H1 (cell line): ENCODE measurements around the gene DCUN1D2. TPM values are rescaled to one million over a fixed set of nuclear protein-coding genes. Genes with fewer than 3 reads are reported as not detected.
A peak's percentile ranks its signal among the peaks of the same experiment; 100 is the strongest.

Source experiments
- CTCF ChIA-PET: fragments of 300-600 bp; sonication (Branson Sonifier 250); formaldehyde crosslinking; loops from one replicate; lab custom pipeline; 2021; ENCODE audit not compliant: partially characterized antibody; lab: Charles Lee
- POLR2A ChIA-PET: fragments of 300-600 bp; sonication (Branson Sonifier 250); formaldehyde crosslinking; loops from one replicate; lab custom pipeline; 2021; ENCODE audit warnings: inconsistent platforms; ENCODE audit not compliant: partially characterized antibody; lab: Charles Lee
- DNase-seq, 2 experiments: peaks; one replicate each; pipeline versions ENCODE4 v3.0.0 to v3.0.0-alpha.2; 2010 to 2022; ENCODE audit warnings: low spot score in 2 of 2, low read depth in 1 of 2, mixed read lengths in 1 of 2
- FAIRE-seq: peaks from 2 replicates; lab custom pipeline; 2011; peaks lifted over from hg19 to GRCh38; lab: Jason Lieb, UNC
- H2AFZ ChIP-seq: 2 replicates; pipeline ENCODE4 v1.8.1; 2012; ENCODE audit warnings: low read length, inconsistent platforms
- H2AK5ac ChIP-seq: 2 replicates; pipeline ENCODE4 v1.6.1; 2013; ENCODE audit warnings: low read depth, low read length
- H2BK120ac ChIP-seq: replicated peaks from 2 replicates; pipeline ENCODE3; 2013; ENCODE audit warnings: low read depth, low read length, inconsistent platforms
- H2BK12ac ChIP-seq: 2 replicates; pipeline ENCODE4 v1.6.1; 2013; ENCODE audit warnings: low read depth, low read length
- H2BK15ac ChIP-seq: 2 replicates; pipeline ENCODE4 v1.6.1; 2013; ENCODE audit warnings: low read length
- H2BK20ac ChIP-seq: 2 replicates; pipeline ENCODE4 v1.6.1; 2013; ENCODE audit warnings: low read length
- H2BK5ac ChIP-seq: 2 replicates; pipeline ENCODE4 v1.6.1; 2013; ENCODE audit warnings: low read depth, low read length
- H3K14ac ChIP-seq: 2 replicates; pipeline ENCODE4 v1.6.1; 2013; ENCODE audit warnings: inconsistent platforms; ENCODE audit not compliant: insufficient read length
- H3K18ac ChIP-seq: 2 replicates; pipeline ENCODE4 v1.6.1; 2013; ENCODE audit warnings: low read length; ENCODE audit errors: extremely low read depth
- H3K23ac ChIP-seq: 2 replicates; pipeline ENCODE4 v1.6.1; 2013; ENCODE audit warnings: inconsistent platforms; ENCODE audit not compliant: insufficient read length
- H3K23me2 ChIP-seq: 2 replicates; pipeline ENCODE4 v1.6.1; 2013; ENCODE audit warnings: low read depth, low read length
- H3K27ac ChIP-seq: 2 replicates; pipeline ENCODE4 v1.6.1; 2011; ENCODE audit warnings: low read depth, low read length, inconsistent platforms
- H3K27me3 ChIP-seq, 4 experiments: replicated peaks in 1 of 4; 1 replicate in 1 of 4; 2 replicates in 3 of 4; pipeline versions ENCODE4 v1.6.1 to v1.8.1; 2011 to 2013; ENCODE audit warnings: low read length in 3 of 4, mild to moderate bottlenecking in 3 of 4, inconsistent platforms in 2 of 4, mixed read lengths in 2 of 4, moderate library complexity in 1 of 4; ENCODE audit not compliant: control insufficient read depth in 3 of 4, insufficient read depth in 3 of 4; ENCODE audit errors: extremely low read depth in 1 of 4
- H3K36me3 ChIP-seq, 4 experiments: 2 replicates each; pipeline versions ENCODE4 v1.6.1 to v1.8.1; 2011 to 2013; ENCODE audit warnings: mild to moderate bottlenecking in 4 of 4, low read length in 3 of 4, moderate library complexity in 2 of 4, control low read depth in 1 of 4, inconsistent platforms in 1 of 4; ENCODE audit not compliant: insufficient read depth in 4 of 4, control insufficient read depth in 2 of 4
- H3K4ac ChIP-seq: replicated peaks from 2 replicates; pipeline ENCODE3; 2013; ENCODE audit warnings: low read length, low read depth, mixed read lengths, inconsistent platforms; ENCODE audit not compliant: insufficient read length
- H3K4me1 ChIP-seq, 4 experiments: replicated peaks in 1 of 4; 1 replicate in 1 of 4; 2 replicates in 3 of 4; pipeline versions ENCODE4 v1.6.1 to v1.8.1; 2011 to 2013; ENCODE audit warnings: low read length in 3 of 4, inconsistent platforms in 2 of 4, mixed read lengths in 1 of 4; ENCODE audit not compliant: insufficient read depth in 4 of 4, control insufficient read depth in 3 of 4
- H3K4me2 ChIP-seq, 2 experiments: 2 replicates each; pipeline versions ENCODE4 v1.6.1 to v1.8.1; 2011 to 2013; ENCODE audit warnings: low read depth in 2 of 2, low read length in 2 of 2, control low read depth in 1 of 2, inconsistent platforms in 1 of 2, mild to moderate bottlenecking in 1 of 2; ENCODE audit not compliant: insufficient read depth in 1 of 2
- H3K4me3 ChIP-seq, 4 experiments: fragments of 200-600, 300-600 bp in 1 of 4; sonication (generic), shearing (Covaris generic), sonication (Bioruptor Twin) in 1 of 4; 2 replicates each; pipeline versions ENCODE4 v1.5.1 to v1.8.1; 2011 to 2016; ENCODE audit warnings: low read length in 4 of 4, low read depth in 3 of 4, control low read depth in 2 of 4, inconsistent platforms in 2 of 4, mild to moderate bottlenecking in 2 of 4, mixed read lengths in 1 of 4, moderate library complexity in 1 of 4; ENCODE audit not compliant: insufficient read depth in 2 of 4; ENCODE audit errors: extremely low read depth in 1 of 4
- H3K56ac ChIP-seq: replicated peaks from 2 replicates; pipeline ENCODE3; 2013; ENCODE audit warnings: low read depth, mild to moderate bottlenecking, mixed read lengths, low read length, inconsistent platforms; ENCODE audit not compliant: insufficient read length
- H3K79me1 ChIP-seq: 2 replicates; pipeline ENCODE4 v1.6.1; 2013; ENCODE audit warnings: low read depth, low read length, control low read depth
- H3K79me2 ChIP-seq, 2 experiments: 2 replicates each; pipeline versions ENCODE4 v1.6.1 to v1.8.1; 2012 to 2013; ENCODE audit warnings: low read length in 2 of 2, mild to moderate bottlenecking in 2 of 2, inconsistent platforms in 1 of 2; ENCODE audit not compliant: insufficient read depth in 2 of 2, control insufficient read depth in 1 of 2
- H3K9ac ChIP-seq, 4 experiments: replicated peaks in 1 of 4; 1 replicate in 1 of 4; 2 replicates in 3 of 4; pipeline versions ENCODE4 v1.6.1 to v1.8.1; 2011 to 2013; ENCODE audit warnings: low read depth in 3 of 4, low read length in 3 of 4, control low read depth in 2 of 4, mild to moderate bottlenecking in 2 of 4, moderate library complexity in 2 of 4, inconsistent platforms in 1 of 4; ENCODE audit errors: extremely low read depth in 1 of 4
- H3K9me3 ChIP-seq, 2 experiments: 2 replicates each; pipeline versions ENCODE4 v1.6.1 to v1.8.1; 2012 to 2013; ENCODE audit warnings: mild to moderate bottlenecking in 2 of 2, moderate library complexity in 2 of 2, control low read depth in 1 of 2, inconsistent platforms in 1 of 2, low read depth in 1 of 2, low read length in 1 of 2, mixed read lengths in 1 of 2; ENCODE audit not compliant: insufficient read depth in 2 of 2
- H4K20me1 ChIP-seq, 2 experiments: replicated peaks in 1 of 2; 2 replicates each; pipeline versions ENCODE3 to v1.8.1; 2011 to 2013; ENCODE audit warnings: inconsistent platforms in 2 of 2, low read length in 2 of 2, mild to moderate bottlenecking in 1 of 2; ENCODE audit not compliant: insufficient read depth in 2 of 2, control insufficient read depth in 1 of 2
- H4K5ac ChIP-seq: 2 replicates; pipeline ENCODE4 v1.6.1; 2013; ENCODE audit warnings: low read length, low read depth, mixed read lengths, inconsistent platforms; ENCODE audit not compliant: insufficient read length
- H4K8ac ChIP-seq: 2 replicates; pipeline ENCODE4 v1.8.0; 2013; ENCODE audit warnings: mild to moderate bottlenecking, moderate library complexity, low read length, inconsistent platforms; ENCODE audit not compliant: insufficient read depth; ENCODE audit errors: extremely low read depth
- H4K91ac ChIP-seq: replicated peaks from 2 replicates; pipeline ENCODE3; 2013; ENCODE audit warnings: low read length, mixed read lengths, inconsistent platforms; ENCODE audit not compliant: insufficient read length
- ASH2L ChIP-seq: fragments of 200-600, 300-600 bp; sonication (generic); IDR thresholded peaks from one replicate; pipeline ENCODE4 v1.7.1; 2017; ENCODE audit warnings: low read length
- BRCA1 ChIP-seq: IDR thresholded peaks from 2 replicates; pipeline ENCODE4 v1.6.1; 2012; ENCODE audit warnings: low read depth, low read length, improper control_type of control experiment
- CBX5 ChIP-seq: fragments of 300-800, 300-1000 bp; sonication (generic); IDR thresholded peaks from 2 replicates; pipeline ENCODE4 v1.7.1; 2016; ENCODE audit warnings: antibody characterized with exemption, low read length, low read depth
- CBX8 ChIP-seq: fragments of 300-800, 300-1000 bp; sonication (generic); IDR thresholded peaks from 2 replicates; pipeline ENCODE4 v1.7.1; 2016; ENCODE audit warnings: low read depth, low read length, borderline replicate concordance
- CEBPB ChIP-seq: IDR thresholded peaks from 2 replicates; pipeline ENCODE4 v1.6.1; 2012; ENCODE audit warnings: low read depth, low read length
- EGR1 ChIP-seq: IDR thresholded peaks from 2 replicates; pipeline ENCODE4 v1.6.1; 2011; ENCODE audit warnings: low read depth, low read length, borderline replicate concordance
- KDM5A ChIP-seq: fragments of 200-600 bp; IDR thresholded peaks from 2 replicates; pipeline ENCODE4 v1.7.1; 2012; ENCODE audit warnings: mild to moderate bottlenecking, low read length, inconsistent platforms, mixed read lengths
- MAFK ChIP-seq: IDR thresholded peaks from 2 replicates; pipeline ENCODE4 v1.6.1; 2012; ENCODE audit warnings: low read depth, mild to moderate bottlenecking, improper control_type of control experiment, low read length
- RAD21 ChIP-seq, 2 experiments: IDR thresholded peaks in 1 of 2; conservative IDR thresholded peaks in 1 of 2; 2 replicates each; pipeline ENCODE4 v1.6.1; 2011; ENCODE audit warnings: low read depth in 2 of 2, low read length in 2 of 2, improper control_type of control experiment in 1 of 2, inconsistent platforms in 1 of 2, mild to moderate bottlenecking in 1 of 2, moderate library complexity in 1 of 2
- SUZ12 ChIP-seq: fragments of 200-600 bp; sonication (generic); IDR thresholded peaks from 2 replicates; pipeline ENCODE4 v1.6.1; 2012; ENCODE audit warnings: mild to moderate bottlenecking, inconsistent platforms, low read length, moderate library complexity, mixed read lengths
- ZNF274 ChIP-seq: IDR thresholded peaks from 2 replicates; pipeline ENCODE4 v1.7.0; 2012; ENCODE audit warnings: low read length, borderline replicate concordance; ENCODE audit errors: extremely low read depth
- WGBS, 2 experiments: shearing (Covaris generic) in 1 of 2; methylation state at CpG; one replicate each; pipeline versions ENCODE4 v1.1.6 to v1.1.7; 2013 to 2015; ENCODE audit warnings: low lambda C conversion rate in 2 of 2, mixed read lengths in 2 of 2, inconsistent platforms in 1 of 2, low coverage in 1 of 2, missing lambda C conversion rate in 1 of 2; ENCODE audit not compliant: insufficient replicate concordance in 2 of 2, insufficient coverage in 1 of 2, insufficient read length in 1 of 2; ENCODE audit errors: extremely low coverage in 1 of 2, missing lambda C conversion rate in 1 of 2; 5-methylcytosine and 5-hydroxymethylcytosine counted together
- polyA plus RNA-seq, 7 experiments: library from polyadenylated mRNA; depleted of rRNA in 3 of 7; stranded (reverse) in 5 of 7; unstranded in 2 of 7; fragments of >200 nt in 5 of 7; fragments of 200-250 nt in 2 of 7; gene quantifications; 1 replicate in 5 of 7; 2 replicates in 1 of 7; 4 replicates in 1 of 7; pipeline versions ENCODE4 v1.2.1 to v1.2.3, GENCODE V29; 2011 to 2013; ENCODE audit warnings: missing spikeins in 2 of 7, mixed read lengths in 2 of 7
- total RNA-seq: library from RNA; stranded (reverse); fragmentation: NEBNext Ultra II Directional; extraction: Animal tissue kit (Norgen Biotek cat#: 25700); gene quantifications from 2 replicates; pipeline ENCODE4 v1.2.1, GENCODE V29; 2021
- TF ChIP-seq, protein P1 (sequence below): IDR thresholded peaks from 2 replicates; pipeline ENCODE4 v1.6.1; 2011; ENCODE audit warnings: low read depth, mild to moderate bottlenecking, low read length; ENCODE audit not compliant: insufficient read depth

DCUN1D2 gene
- total and polyA plus RNA-seq, 2 of the 8 experiments (the other 6 are each of a cell fraction or from before 2014, with no cell fraction given) = 19.5 to 35.3 TPM

DNA sequence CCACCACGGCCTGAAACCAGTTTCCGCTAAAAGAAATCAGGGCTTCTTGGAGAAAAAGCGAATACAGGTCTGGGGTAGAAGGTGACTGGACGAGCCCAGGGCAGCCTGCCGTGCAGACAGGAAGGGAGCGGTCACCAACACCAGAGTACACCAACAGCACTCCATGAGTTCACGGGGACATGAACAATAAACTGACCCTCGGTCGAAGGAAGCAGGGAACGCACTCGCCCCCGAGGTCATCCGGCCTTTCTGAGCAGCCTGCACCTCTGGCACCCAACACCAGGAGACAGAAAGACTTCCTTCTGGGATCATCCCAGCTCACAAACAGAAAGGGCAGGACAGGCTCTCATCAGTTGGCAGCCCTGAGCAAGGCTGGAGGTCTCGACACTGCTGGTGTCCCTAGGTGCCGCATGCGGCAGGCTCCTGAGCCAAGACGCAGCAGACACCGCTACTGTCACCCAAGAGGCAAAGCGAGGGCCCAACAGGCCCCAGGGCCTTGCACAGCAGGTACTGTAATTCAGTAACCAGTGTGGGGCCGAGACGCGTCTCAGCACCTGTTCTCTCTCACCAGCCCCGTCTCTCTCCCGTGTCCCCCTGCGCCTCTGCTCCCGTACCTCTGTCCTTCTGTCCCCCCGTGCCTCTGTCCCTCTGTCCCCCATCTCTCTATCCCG lies 18.0 kb downstream of the DCUN1D2 start:
- Histone ChIP-seq H3K9ac (no peak overlapping the region), H3K27me3 (no peaks in the 10 kb centered on the region), H3K4ac (no peak overlapping the region), H3K56ac (no peak overlapping the region), H3K27ac (0 out of 2 replicates have a peak overlapping the region, but pooled peaks have one; percentile 9), H3K23me2 (no peaks in the 10 kb centered on the region), H2BK12ac (no peak overlapping the region), H3K36me3 (peaks cover 2 to 43% (median 20%) of the 10 kb centered on the region in 4 experiments; a peak in 7 of 8 replicates), H2AFZ (no peak overlapping the region), H2BK15ac (no peak overlapping the region), H2AK5ac (no peak overlapping the region), H2BK120ac (no peak overlapping the region), H3K79me1 (peaks cover 3% of the 10 kb centered on the region), H4K8ac (peak overlapping the region; percentile 30; the same call in 1 of the 2 replicates), H3K9me3 (no peaks in the 10 kb centered on the region), H3K4me3 (no peak overlapping the region), H4K20me1 (peaks cover 7 to 18% of the 10 kb centered on the region in 2 experiments), H4K91ac (no peak overlapping the region), H3K14ac (no peak overlapping the region), H2BK5ac (no peak overlapping the region), H2BK20ac (no peak overlapping the region), H3K23ac (no peak overlapping the region), H3K79me2 (peaks cover 0 to 19% of the 10 kb centered on the region in 2 experiments; a peak in 2 of 4 replicates), H3K18ac (no peak overlapping the region), H3K4me2 (no peak overlapping the region; a peak in 1 of 4 replicates), H4K5ac (no peak overlapping the region), H3K4me1 (peaks cover 0 to 15% (median 5%) of the 10 kb centered on the region in 4 experiments; a peak in 6 of 7 replicates)
- ChIA-PET POLR2A (interaction anchor here (1.4 to 1.9 kb wide), 2 partner anchors 14 to 16 kb away, joined by 4 to 5 read pairs; no protein-coding TSS in a partner anchor), CTCF (interaction anchor here (3.5 kb wide), 1 partner anchor 16 kb away, joined by 18 read pairs; no protein-coding TSS in a partner anchor)
- 95% methylated on average over 23 of the region's 28 CpGs; no CpG with 5 or more reads in 1 of the 2 experiments for WGBS, 2 experiments
- FAIRE-seq (no peak), DNase-seq (no peak)
- TF ChIP-seq ZNF274 (no peak), CBX8 (no peak), BRCA1 (no peak), ASH2L (no peak), RAD21 (IDR thresholded peaks at IDR 0.05 in 1 of 2, conservative IDR thresholded peaks at IDR 0.05 in 1 of 2; ENCODE audit: low read depth in 2 of 2, low read length in 2 of 2) (no peak), CEBPB (no peak), KDM5A (no peak), MAFK (no peak), EGR1 (no peak), CBX5 (no peak), SUZ12 (no peak)
- TF ChIP-seq, protein P1, sequence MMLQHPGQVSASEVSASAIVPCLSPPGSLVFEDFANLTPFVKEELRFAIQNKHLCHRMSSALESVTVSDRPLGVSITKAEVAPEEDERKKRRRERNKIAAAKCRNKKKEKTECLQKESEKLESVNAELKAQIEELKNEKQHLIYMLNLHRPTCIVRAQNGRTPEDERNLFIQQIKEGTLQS = no peak
